Retina (tissue), 1 donor: ENCODE measurements around the gene ZNF580.

Experiments
- DNase-seq: peaks from one replicate; pipeline ENCODE4 v3.0.0-alpha.2; 2016

Gene ZNF580

GRCh38 chr19:55680339-55681130, 39.7 kb downstream of the ZNF580 start:
- DNase-seq: no peak

DNA sequence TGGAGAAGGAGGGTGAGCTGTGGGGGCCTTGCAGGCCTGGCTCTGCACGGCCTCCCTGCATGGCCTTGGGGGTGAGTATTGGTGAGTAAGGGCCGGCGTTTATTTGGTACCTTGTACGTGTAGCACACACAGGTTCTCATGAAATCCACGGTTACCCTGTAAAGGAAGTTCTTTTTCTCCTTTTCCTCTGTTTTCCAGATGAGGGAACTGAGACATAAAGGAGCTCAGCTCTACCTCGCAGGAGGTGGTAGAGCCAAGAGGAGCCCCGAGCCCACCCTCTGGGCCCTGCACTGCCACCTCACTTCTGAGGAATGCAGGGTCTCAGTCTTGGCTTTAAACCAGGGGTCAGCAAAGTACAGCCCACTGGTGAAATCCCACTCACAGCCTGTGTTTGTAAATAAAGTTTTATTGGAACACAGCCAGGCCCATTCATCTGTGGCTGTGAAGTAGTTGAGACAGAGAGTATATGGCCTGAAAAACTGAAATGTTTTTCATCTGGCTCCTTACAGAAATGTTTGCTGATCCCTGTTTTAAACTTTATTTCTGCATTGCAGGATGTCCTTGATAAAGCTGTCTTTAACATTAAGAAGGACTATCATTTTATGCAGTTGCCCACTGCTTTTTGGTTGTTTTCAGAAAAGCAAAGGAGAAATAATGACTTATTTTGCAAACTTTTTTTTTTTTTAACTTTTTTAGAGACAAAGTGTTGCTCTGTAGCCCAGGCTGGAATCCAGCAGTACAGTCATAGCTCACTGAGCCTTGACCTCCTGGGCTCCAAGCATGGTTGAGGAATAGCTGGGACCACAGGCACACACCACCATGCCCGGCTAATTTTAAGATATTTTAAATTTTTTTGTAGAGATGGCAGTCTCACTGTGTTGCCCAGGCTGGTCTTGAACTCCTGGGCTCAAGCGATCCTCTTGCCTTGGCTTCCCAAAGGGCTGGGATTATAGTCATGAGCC, 40.6 kb downstream of the ZNF580 start:
- no peak for DNase-seq

GRCh38 chr19:55683449-55684261, 42.9 kb downstream of the ZNF580 start:
- no peak for DNase-seq

- DNase-seq: no peak
These were observed 44.3 kb downstream of the ZNF580 start for GRCh38 chr19:55684946-55685681.

DNA sequence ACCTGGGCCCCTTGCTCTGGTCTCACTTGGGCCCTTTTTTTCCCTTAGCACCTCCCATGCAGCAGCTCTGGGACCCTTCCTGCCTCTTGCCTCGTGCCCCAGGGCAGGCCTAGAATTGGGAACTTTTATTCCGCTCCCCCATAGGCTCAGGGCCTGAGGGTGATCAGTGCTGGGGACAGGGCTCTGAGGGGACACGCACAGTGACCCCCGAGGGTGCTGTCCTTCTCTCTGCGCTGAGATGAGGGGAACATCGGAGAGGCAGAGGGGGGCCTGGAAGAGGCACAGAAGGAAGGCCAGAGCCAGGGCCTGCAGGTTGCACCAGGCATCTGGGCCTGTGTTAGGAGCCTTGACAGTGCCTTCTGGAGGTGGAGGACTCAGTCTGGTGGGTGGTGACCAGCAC, 45.0 kb downstream of the ZNF580 start:
- DNase-seq: no peak

- DNase-seq: no peak
These were observed 45.7 kb downstream of the ZNF580 start for GRCh38 chr19:55686311-55687050.

- no peak for DNase-seq
These were observed 46.7 kb downstream of the ZNF580 start for GRCh38 chr19:55687281-55688201.

DNA sequence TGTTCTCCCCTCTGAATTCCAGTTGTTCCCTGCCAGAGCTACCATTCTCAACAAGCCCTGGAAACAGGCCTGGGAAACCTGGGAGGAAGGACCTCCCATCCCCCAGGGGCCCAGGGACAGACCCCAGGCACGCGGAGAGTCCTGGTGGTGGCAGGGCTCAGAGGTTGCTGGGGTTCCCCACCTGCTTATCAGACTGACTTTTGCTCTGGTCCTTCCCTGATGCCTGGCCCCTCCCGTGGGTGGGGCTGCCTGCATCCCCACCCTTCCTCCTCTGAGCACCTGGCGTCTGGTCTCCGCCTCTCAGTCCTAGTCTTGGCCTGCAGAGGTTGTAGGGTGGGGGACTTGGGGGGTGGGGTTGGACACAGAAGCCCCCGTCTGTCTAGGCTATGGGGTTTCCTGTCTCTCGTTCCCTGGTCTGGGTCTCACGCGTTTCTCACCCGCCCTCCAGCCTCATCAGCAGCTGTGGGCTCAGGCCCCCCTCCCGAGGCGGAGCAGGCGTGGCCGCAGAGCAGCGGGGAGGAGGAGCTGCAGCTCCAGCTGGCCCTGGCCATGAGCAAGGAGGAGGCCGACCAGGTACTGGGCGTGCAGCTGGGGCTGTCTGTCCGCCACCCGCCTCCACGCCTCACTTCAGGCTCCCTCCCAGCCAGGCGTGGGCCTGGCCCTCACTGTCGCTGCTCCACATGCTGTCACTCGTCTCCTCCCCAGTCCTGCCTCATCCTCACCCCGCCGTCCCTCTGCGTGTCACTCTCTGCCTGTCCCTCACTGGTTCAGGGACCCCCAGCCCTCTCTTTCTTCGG, 47.8 kb downstream of the ZNF580 start:
- peak; percentile 16 for DNase-seq

- DNase-seq: no peak
These were observed 48.8 kb downstream of the ZNF580 start for GRCh38 chr19:55689411-55690108.

GRCh38 chr19:55690109-55690768, 49.4 kb downstream of the ZNF580 start:
- no peak for DNase-seq

- no peak for DNase-seq
These were observed 50.2 kb downstream of the ZNF580 start for GRCh38 chr19:55690769-55691545.

DNA sequence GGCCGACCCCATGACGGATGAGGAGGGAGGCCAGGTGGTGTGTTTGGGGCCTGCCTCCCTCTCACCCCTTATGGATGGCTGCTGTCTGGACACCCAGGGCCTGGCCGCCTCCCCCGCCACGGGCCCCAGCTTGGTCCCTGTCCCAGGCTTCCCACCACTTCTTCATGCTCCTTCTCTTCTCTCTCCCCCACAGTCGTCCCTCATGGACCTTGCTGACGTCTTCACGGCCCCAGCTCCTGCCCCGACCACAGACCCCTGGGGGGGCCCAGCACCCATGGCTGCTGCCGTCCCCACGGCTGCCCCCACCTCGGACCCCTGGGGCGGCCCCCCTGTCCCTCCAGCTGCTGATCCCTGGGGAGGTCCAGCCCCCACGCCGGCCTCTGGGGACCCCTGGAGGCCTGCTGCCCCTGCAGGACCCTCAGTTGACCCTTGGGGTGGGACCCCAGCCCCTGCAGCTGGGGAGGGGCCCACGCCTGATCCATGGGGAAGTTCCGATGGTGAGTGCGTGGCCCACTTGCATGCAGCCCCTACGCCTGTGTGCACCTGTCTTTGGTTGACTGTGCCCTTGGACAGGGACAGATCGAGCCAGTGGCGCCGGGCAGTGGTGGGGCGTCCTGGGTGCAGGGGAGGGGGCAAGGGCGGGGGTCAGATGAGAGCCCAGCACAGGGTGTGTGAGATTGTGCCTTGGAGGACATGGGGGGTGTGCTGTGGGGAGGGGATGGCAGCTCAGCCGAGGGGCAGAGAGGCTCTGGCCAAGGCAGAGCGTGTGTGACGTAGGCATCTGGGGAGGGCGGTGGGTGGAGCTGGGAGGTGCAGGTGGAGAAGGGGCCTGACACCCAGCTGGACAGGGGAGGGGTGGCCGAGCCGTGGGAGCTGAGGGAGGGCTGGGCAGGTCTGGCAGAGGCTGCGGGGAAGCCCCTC, 51.0 kb downstream of the ZNF580 start:
- no peak for DNase-seq

GRCh38 chr19:55692681-55693081, 51.9 kb downstream of the ZNF580 start:
- DNase-seq: no peak
